K562 (cell line): ENCODE results near the gene SLC35B1. TPM values are rescaled to one million over a fixed set of nuclear protein-coding genes. Genes with fewer than 3 reads are reported as not detected.

Source experiments
- ATAC-seq: fragments of 200-7000 bp; cut with Tn5 transposase; 3 replicates; pipeline ENCODE4 v1.9.1; 2020; ENCODE audit warnings: moderate library complexity
- BruUV-seq: library from RNA; stranded (reverse); fragments of 400-500 nt; replicated peaks from 2 replicates; lab custom pipeline; 2021; lab: Mats Ljungman, UMichigan
- CTCF ChIA-PET: fragments of 300-600 bp; formaldehyde crosslinking; extraction: SDS; loops from one replicate; lab custom pipeline; 2021; ENCODE audit warnings: low intra/inter-chr PET ratio; lab: Yijun Ruan, JAX
- POLR2A ChIA-PET: fragments of 300-600, 350-650 bp; sonication (Branson Sonifier 250); formaldehyde crosslinking; extraction: SDS; loops from one replicate; lab custom pipeline; 2021; ENCODE audit warnings: antibody characterized with exemption, inconsistent platforms; lab: Yijun Ruan, JAX
- DNase-seq, 4 experiments: peaks; one replicate each; pipeline versions ENCODE4 v3.0.0 to v3.0.0-alpha.2; 2011 to 2018; ENCODE audit warnings: low spot score in 3 of 4, mixed read lengths in 3 of 4; ENCODE audit errors: extremely low read depth in 1 of 4
- FAIRE-seq: peaks from 2 replicates; lab custom pipeline; 2011; peaks lifted over from hg19 to GRCh38; lab: Jason Lieb, UNC
- H2AFZ ChIP-seq: 2 replicates; pipeline ENCODE4 v1.6.0; 2011; ENCODE audit warnings: low read depth, low read length, control low read depth, inconsistent platforms
- H3K27ac ChIP-seq: fragments of 200-600 bp; 3 replicates; pipeline ENCODE4 v1.8.0; 2011; ENCODE audit warnings: low read depth, mild to moderate bottlenecking, control low read depth, inconsistent platforms, low read length, moderate library complexity, mixed read lengths; ENCODE audit errors: extremely low read depth
- H3K27me3 ChIP-seq, 2 experiments: fragments of 300-600 bp in 1 of 2; 2 replicates in 1 of 2; 3 replicates in 1 of 2; pipeline versions ENCODE4 v1.6.0 to v1.8.0; 2011; ENCODE audit warnings: inconsistent platforms in 2 of 2, low read length in 2 of 2, mild to moderate bottlenecking in 1 of 2, mixed read lengths in 1 of 2, moderate library complexity in 1 of 2; ENCODE audit not compliant: control insufficient read depth in 2 of 2, insufficient read depth in 2 of 2
- H3K36me3 ChIP-seq: fragments of 300-600 bp; 3 replicates; pipeline ENCODE4 v1.8.0; 2011; ENCODE audit warnings: mild to moderate bottlenecking, low read length, inconsistent platforms; ENCODE audit not compliant: control insufficient read depth, insufficient read depth
- H3K4me1 ChIP-seq, 2 experiments: fragments of 200-600 bp in 1 of 2; replicated peaks in 1 of 2; 2 replicates in 1 of 2; 3 replicates in 1 of 2; pipeline versions ENCODE4 v1.5.1 to v1.8.0; 2011; ENCODE audit warnings: inconsistent platforms in 2 of 2, low read length in 2 of 2, mild to moderate bottlenecking in 1 of 2, mixed read lengths in 1 of 2, moderate library complexity in 1 of 2; ENCODE audit not compliant: control insufficient read depth in 2 of 2, insufficient read depth in 2 of 2
- H3K4me2 ChIP-seq: 2 replicates; pipeline ENCODE4 v1.6.1; 2011; ENCODE audit warnings: low read length, control low read depth, inconsistent platforms, mixed read lengths; ENCODE audit not compliant: insufficient read depth
- H3K4me3 ChIP-seq: fragments of 200-600 bp; sonication (generic), shearing (Covaris generic); 2 replicates; pipeline ENCODE4 v1.5.1; 2016; ENCODE audit warnings: control low read depth, inconsistent platforms
- H3K79me2 ChIP-seq: fragments of 200-600 bp; 3 replicates; pipeline ENCODE4 v1.8.0; 2011; ENCODE audit warnings: low read length, inconsistent platforms; ENCODE audit not compliant: control insufficient read depth, insufficient read depth
- H3K9ac ChIP-seq, 2 experiments: 2 replicates each; pipeline versions ENCODE4 v1.6.0 to v1.6.1; 2011; ENCODE audit warnings: low read depth in 2 of 2, low read length in 2 of 2, control low read depth in 1 of 2, inconsistent platforms in 1 of 2, mild to moderate bottlenecking in 1 of 2, mixed read lengths in 1 of 2; ENCODE audit not compliant: insufficient read depth in 1 of 2
- H3K9me1 ChIP-seq: one replicate; pipeline ENCODE4 v1.6.0; 2011; ENCODE audit warnings: inconsistent platforms, mild to moderate bottlenecking, low read length, moderate library complexity; ENCODE audit not compliant: control insufficient read depth, insufficient read depth
- H3K9me3 ChIP-seq: replicated peaks from 2 replicates; pipeline ENCODE4 v1.5.1; 2011; ENCODE audit warnings: low read depth, low read length, inconsistent platforms; ENCODE audit not compliant: control insufficient read depth, insufficient read depth
- H4K20me1 ChIP-seq: replicated peaks from 2 replicates; pipeline ENCODE4 v1.6.1; 2011; ENCODE audit warnings: low read length, inconsistent platforms, mixed read lengths; ENCODE audit not compliant: control insufficient read depth, insufficient read depth
- CEBPB ChIP-seq: fragments of 450-650 bp; IDR thresholded peaks from 2 replicates; pipeline ENCODE4 v1.6.1; 2016; ENCODE audit warnings: missing genetic modification characterization, missing compliant biosample characterization
- EGR1 ChIP-seq: fragments of 450-650 bp; conservative IDR thresholded peaks from 2 replicates; pipeline ENCODE4 v1.6.1; 2017; ENCODE audit warnings: mild to moderate bottlenecking
- HDAC6 ChIP-seq: IDR thresholded peaks from 2 replicates; pipeline ENCODE4 v1.6.1; 2012; ENCODE audit warnings: low read depth, mild to moderate bottlenecking, control low read depth, inconsistent platforms, low read length, moderate library complexity
- PHF8 ChIP-seq: fragments of 200-600 bp; sonication (generic); IDR thresholded peaks from 2 replicates; pipeline ENCODE4 v1.6.1; 2012; ENCODE audit warnings: mixed run types, mild to moderate bottlenecking, inconsistent platforms, low read length, moderate library complexity, borderline replicate concordance
- PURB ChIP-seq: sonication (generic); formaldehyde crosslinking; IDR thresholded peaks from 2 replicates; pipeline ENCODE4 v1.9.0; 2021; ENCODE audit warnings: low read depth, mild to moderate bottlenecking, missing genetic modification reagents
- RERE ChIP-seq: sonication (generic); formaldehyde crosslinking; IDR thresholded peaks from 2 replicates; pipeline ENCODE4 v1.8.0; 2023; ENCODE audit warnings: missing genetic modification reagents, mild to moderate bottlenecking, borderline replicate concordance
- SRSF3 ChIP-seq: fragments of 200-400 bp; formaldehyde crosslinking; IDR thresholded peaks from 2 replicates; pipeline ENCODE4 v1.6.1; 2016; ENCODE audit warnings: mild to moderate bottlenecking, low read length, moderate library complexity; ENCODE audit not compliant: insufficient read depth
- STAT6 ChIP-seq: sonication (generic); formaldehyde crosslinking; IDR thresholded peaks from 2 replicates; pipeline ENCODE4 v1.8.1; 2023; ENCODE audit warnings: mild to moderate bottlenecking, missing genetic modification reagents
- TAF7 ChIP-seq: fragments of 450-650 bp; IDR thresholded peaks from 2 replicates; pipeline ENCODE4 v1.6.1; 2016; ENCODE audit warnings: missing genetic modification characterization, missing compliant biosample characterization
- ZNF764 ChIP-seq: fragments of 250-450 bp; sonication (Bioruptor Pico); IDR thresholded peaks from 2 replicates; pipeline ENCODE4 v1.4.0; 2020; ENCODE audit warnings: low read depth, mild to moderate bottlenecking, moderate library complexity
- WGBS: fragments of 100-300 bp; shearing (Covaris generic); methylation state at CpG from one replicate; pipeline ENCODE4 v1.1.6; 2016; ENCODE audit warnings: low coverage, mixed read lengths; ENCODE audit not compliant: insufficient coverage; ENCODE audit errors: missing lambda C conversion rate; 5-methylcytosine and 5-hydroxymethylcytosine counted together
- in situ Hi-C: fragments of 300-500 bp; cut with MboI; formaldehyde crosslinking; loops from 4 replicates; pipeline ENCODE4 v1.15.0; 2018; ENCODE audit warnings: inconsistent platforms, mixed read lengths
- intact Hi-C: fragments of 100-400 bp; cut with micrococcal nuclease; formaldehyde crosslinking; loops from 2 replicates; pipeline ENCODE4 v1.14.2; 2022
- polyA plus RNA-seq, 8 experiments: library from polyadenylated mRNA; depleted of rRNA in 4 of 8; stranded (reverse) in 5 of 8; unstranded in 3 of 8; fragments of >200 nt; fragmentation: Nextera tagmentation in 2 of 8; fragmentation: Illumina TruSeq in 1 of 8; extraction: Ambion mirVana in 2 of 8; extraction: Trizol in 1 of 8; gene quantifications; 2 replicates each; pipeline versions ENCODE4 v1.2.1 to v1.2.3, GENCODE V29; 2011 to 2014; ENCODE audit warnings: inconsistent platforms in 1 of 8, missing spikeins in 1 of 8
- total RNA-seq, 7 experiments: library from RNA; depleted of rRNA in 6 of 7; stranded (reverse); fragments of >200 nt in 6 of 7; fragmentation: Illumina TruSeq in 2 of 7; extraction: Trizol in 2 of 7; gene quantifications; 2 replicates each; pipeline versions ENCODE4 v1.2.1 to v1.2.3, GENCODE V29; 2011 to 2021; ENCODE audit warnings: low replicate concordance in 1 of 7

SLC35B1 gene
- total and polyA plus RNA-seq, 9 of the 15 experiments (the other 6 are each of a cell fraction or from before 2014, with no cell fraction given): 51.4 to 87.9 (median 66.3) TPM

- TF ChIP-seq STAT6 (no peak), TAF7 (no peak)
These were observed 27.4 kb downstream of the SLC35B1 start (continued) for GRCh38 chr17:49680314-49680713.

GRCh38 chr17:49677933-49678847 lies 29.6 kb downstream of the SLC35B1 start, which contains the start of gene SPOP:
Gene SPOP (minus strand): TSS chr17:49678097. CDS start chr17:49622810, 55,287 bp downstream.
- in situ Hi-C loops (no loop called here), intact Hi-C loops (no loop called here)
- Histone ChIP-seq H3K79me2 (peaks cover 41% of the 10 kb centered on the region), H3K27me3 (peaks cover 6 to 9% of the 10 kb centered on the region in 2 experiments; a peak in 3 of 5 replicates), H2AFZ (peak within 1 kb of the TSS; percentile 87), H3K4me1 (peaks cover 7 to 15% of the 10 kb centered on the region in 2 experiments; a peak in 4 of 5 replicates), H3K4me2 (peak within 1 kb of the TSS; percentile 89), H3K4me3 (peak within 1 kb of the TSS; percentile 58), H3K9me3 (no peaks in the 10 kb centered on the region), H3K9me1 (no peaks in the 10 kb centered on the region), H3K9ac (peak within 1 kb of the TSS; percentile 84 to 92), H4K20me1 (peaks cover 6% of the 10 kb centered on the region; the same call in 1 of the 2 replicates), H3K27ac (peak within 1 kb of the TSS; percentile 88), H3K36me3 (peaks cover 14% of the 10 kb centered on the region; the same call in 2 of the 3 replicates)
- no TSS peak for BruUV-seq
- FAIRE-seq (peak; percentile 98), ATAC-seq (peak; percentile 95), DNase-seq (peak; percentile 99)
- ChIA-PET POLR2A (interaction anchor here (0.6 to 1.1 kb wide), 3 partner anchors 29 to 106 kb away, joined by 3 to 4 read pairs (median 3); partner anchors contain the start of gene SLC35B1), CTCF (interaction anchor here (0.7 kb wide), 1 partner anchor 107 kb away, joined by 3 read pairs; no protein-coding TSS in a partner anchor)
- WGBS: 14% methylated on average over 42 of the region's 53 CpGs
- TF ChIP-seq SRSF3 (no peak), RERE (no peak), PHF8 (no peak; the same call in 1 of the 2 replicates), ZNF764 (CRISPR knock-in tag) (no peak), PURB (CRISPR knock-in tag) (no peak), CEBPB (tag) (peak; percentile 79), EGR1 (peak; percentile 94), HDAC6 (0 out of 2 replicates have a peak, but pooled peaks have one; percentile 5)
